K562 (cell line): ENCODE results near the gene HLA-DOA. TPM values are rescaled to one million over a fixed set of nuclear protein-coding genes. Genes with fewer than 3 reads are reported as not detected.

ENCODE experiments used
- ARNT ChIP-seq, 2 experiments: fragments of 450-650 bp; IDR thresholded peaks; 2 replicates each; pipeline ENCODE4 v1.6.1; 2016; ENCODE audit warnings: mild to moderate bottlenecking in 1 of 2
- BHLHE40 ChIP-seq: IDR thresholded peaks from 2 replicates; pipeline ENCODE4 v1.6.1; 2011; ENCODE audit warnings: low read length, improper control_type of control experiment
- CC2D1A ChIP-seq: fragments of 450-650 bp; IDR thresholded peaks from 2 replicates; pipeline ENCODE4 v1.6.1; 2017; ENCODE audit warnings: mild to moderate bottlenecking
- GABPA ChIP-seq: fragments of 200-800 bp; sonication (Bioruptor generic); conservative IDR thresholded peaks from 2 replicates; pipeline ENCODE4 v1.6.1; 2016; ENCODE audit warnings: low read depth, missing genetic modification characterization, missing compliant biosample characterization
- HIVEP1 ChIP-seq: fragments of 250-450 bp; sonication (Bioruptor Pico); IDR thresholded peaks from 2 replicates; pipeline ENCODE4 v1.4.0; 2020; ENCODE audit warnings: mild to moderate bottlenecking
- KAT7 ChIP-seq: sonication (generic); formaldehyde crosslinking; IDR thresholded peaks from 2 replicates; pipeline ENCODE4 v1.8.0; 2022; ENCODE audit warnings: missing genetic modification reagents, mild to moderate bottlenecking, borderline replicate concordance
- KLF10 ChIP-seq: fragments of 250-450 bp; sonication (Bioruptor Pico); IDR thresholded peaks from 2 replicates; pipeline ENCODE4 v1.6.1; 2021; ENCODE audit warnings: matching md5 sums
- KLF6 ChIP-seq: fragments of 250-450 bp; sonication (Bioruptor Pico); IDR thresholded peaks from 2 replicates; pipeline ENCODE4 v1.4.0; 2020; ENCODE audit warnings: mild to moderate bottlenecking, moderate library complexity, borderline replicate concordance
- MTA3 ChIP-seq: fragments of 450-650 bp; formaldehyde crosslinking; IDR thresholded peaks from 2 replicates; pipeline ENCODE4 v1.6.1; 2017; ENCODE audit warnings: mild to moderate bottlenecking, borderline replicate concordance
- MYBL2 ChIP-seq, 2 experiments: fragments of 450-650 bp in 1 of 2; sonication (generic) in 1 of 2; formaldehyde crosslinking in 1 of 2; IDR thresholded peaks; 2 replicates each; pipeline versions ENCODE4 v1.6.1 to v1.8.1; 2017 to 2022; ENCODE audit warnings: borderline replicate concordance in 1 of 2, inconsistent platforms in 1 of 2, low read depth in 1 of 2, mild to moderate bottlenecking in 1 of 2, missing genetic modification reagents in 1 of 2, moderate library complexity in 1 of 2
- POLR3G ChIP-seq: IDR thresholded peaks from 2 replicates; pipeline ENCODE4 v1.6.1; 2011; ENCODE audit not compliant: insufficient read length, insufficient replicate concordance; ENCODE audit errors: extremely low read depth
- PYGO2 ChIP-seq: fragments of 450-650 bp; IDR thresholded peaks from 2 replicates; pipeline ENCODE4 v1.6.1; 2016; ENCODE audit warnings: mild to moderate bottlenecking, missing genetic modification characterization, moderate library complexity, missing compliant biosample characterization
- RBBP5 ChIP-seq: fragments of 200-600 bp; sonication (generic); IDR thresholded peaks from 2 replicates; pipeline ENCODE4 v1.6.1; 2012; ENCODE audit warnings: borderline replicate concordance, mild to moderate bottlenecking, low read length, control low read depth, inconsistent platforms; ENCODE audit not compliant: insufficient read depth, poor library complexity, severe bottlenecking
- ZNF224 ChIP-seq: sonication (generic); formaldehyde crosslinking; IDR thresholded peaks from 2 replicates; pipeline ENCODE4 v1.8.0; 2022; ENCODE audit warnings: mild to moderate bottlenecking, missing genetic modification reagents
- ZNF274 ChIP-seq: IDR thresholded peaks from 2 replicates; pipeline ENCODE4 v1.6.1; 2011; ENCODE audit warnings: low read depth, mild to moderate bottlenecking, low read length, moderate library complexity, borderline replicate concordance
- ZNF431 ChIP-seq: sonication (generic); formaldehyde crosslinking; IDR thresholded peaks from 2 replicates; pipeline ENCODE4 v1.8.0; 2022; ENCODE audit warnings: mild to moderate bottlenecking, missing genetic modification reagents
- ZNF75A ChIP-seq: fragments of 450-650 bp; formaldehyde crosslinking; IDR thresholded peaks from 2 replicates; pipeline ENCODE4 v1.4.0; 2020; ENCODE audit warnings: mild to moderate bottlenecking
- polyA plus RNA-seq, 8 experiments: library from polyadenylated mRNA; depleted of rRNA in 4 of 8; stranded (reverse) in 5 of 8; unstranded in 3 of 8; fragments of >200 nt; fragmentation: Nextera tagmentation in 2 of 8; fragmentation: Illumina TruSeq in 1 of 8; extraction: Ambion mirVana in 2 of 8; extraction: Trizol in 1 of 8; gene quantifications; 2 replicates each; pipeline versions ENCODE4 v1.2.1 to v1.2.3, GENCODE V29; 2011 to 2014; ENCODE audit warnings: inconsistent platforms in 1 of 8, missing spikeins in 1 of 8
- total RNA-seq, 7 experiments: library from RNA; depleted of rRNA in 6 of 7; stranded (reverse); fragments of >200 nt in 6 of 7; fragmentation: Illumina TruSeq in 2 of 7; extraction: Trizol in 2 of 7; gene quantifications; 2 replicates each; pipeline versions ENCODE4 v1.2.1 to v1.2.3, GENCODE V29; 2011 to 2021; ENCODE audit warnings: low replicate concordance in 1 of 7
- TF ChIP-seq, protein P1 (sequence below): fragments of 250-450 bp; sonication (Bioruptor Pico); IDR thresholded peaks from 2 replicates; pipeline ENCODE4 v1.5.0; 2021; ENCODE audit warnings: mild to moderate bottlenecking, borderline replicate concordance
- TF ChIP-seq, protein P2 (sequence below): sonication (generic); formaldehyde crosslinking; IDR thresholded peaks from 2 replicates; pipeline ENCODE4 v1.8.1; 2023; ENCODE audit warnings: mild to moderate bottlenecking, missing genetic modification reagents
- TF ChIP-seq, protein P3 (sequence below): fragments of 450-650 bp; formaldehyde crosslinking; conservative IDR thresholded peaks from 2 replicates; pipeline ENCODE4 v1.4.0; 2022; ENCODE audit warnings: mild to moderate bottlenecking, missing genetic modification characterization
- TF ChIP-seq, protein P4 (sequence below): fragments of 250-450 bp; sonication (Bioruptor Pico); IDR thresholded peaks from 2 replicates; pipeline ENCODE4 v1.9.0; 2021; ENCODE audit warnings: mild to moderate bottlenecking

Gene HLA-DOA
- total and polyA plus RNA-seq, 9 of the 15 experiments (the other 6 are each of a cell fraction or from before 2014, with no cell fraction given) = 0.07 TPM; not detected in 8

DNA sequence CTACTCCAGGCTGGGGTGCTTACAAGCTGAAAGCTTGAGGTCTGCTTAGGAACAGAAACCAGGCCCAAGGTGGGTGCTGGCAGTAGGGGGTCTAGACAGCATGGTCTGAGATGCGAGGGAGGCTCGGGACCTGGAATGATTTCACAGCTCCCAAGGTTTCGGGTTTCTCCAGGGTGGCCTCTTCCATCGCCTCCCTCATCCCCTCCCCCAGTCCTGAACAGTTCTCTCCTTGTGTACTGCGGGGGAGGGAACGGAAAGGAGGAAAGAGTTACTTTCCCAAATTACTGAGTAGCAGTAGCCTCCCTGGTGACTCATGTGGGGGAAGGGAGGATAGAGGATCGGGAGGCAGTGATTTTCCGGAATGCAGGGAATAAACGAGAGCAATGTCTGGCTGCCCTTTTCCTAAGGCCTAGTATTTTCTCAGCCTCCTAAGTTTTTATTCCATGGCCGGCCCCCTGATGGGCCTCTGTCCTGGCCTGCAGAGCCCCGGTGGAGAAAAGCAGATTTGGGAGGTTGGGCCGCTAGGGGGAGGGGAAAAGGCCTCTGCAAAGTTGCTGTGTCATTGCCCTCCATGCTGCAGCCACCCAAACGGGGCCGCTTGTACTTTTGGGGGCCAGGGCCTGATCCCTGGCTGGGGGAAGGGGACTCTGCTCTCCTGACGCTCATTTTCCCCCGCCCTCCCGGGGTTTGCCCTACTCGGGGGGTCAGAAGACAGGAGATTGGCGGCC lies 39.5 kb downstream of the HLA-DOA start (continued):
- TF ChIP-seq ZNF274 (no peak), ZNF431 (peak; percentile 9; the same call in 1 of the 2 replicates), PYGO2 (tag) (no peak; the same call in 1 of the 2 replicates), KLF10 (CRISPR knock-in tag) (no peak), POLR3G (no peak), ZNF75A (CRISPR knock-in tag) (no peak), CC2D1A (0 out of 2 replicates have a peak, but pooled peaks have one; percentile 11), HIVEP1 (CRISPR knock-in tag) (peak; percentile 4; the same call in 1 of the 2 replicates), ZNF224 (CRISPR knock-in tag) (0 out of 2 replicates have a peak, but pooled peaks have one; percentile 74), GABPA (tag) (no peak), KAT7 (CRISPR knock-in tag) (no peak; the same call in 1 of the 2 replicates), RBBP5 (peak; percentile 50), ARNT (IDR thresholded peaks at IDR 0.05) (peak in 1 of 2 experiments; percentile 50; a peak in 2 of 4 replicates), MTA3 (no peak; the same call in 1 of the 2 replicates), BHLHE40 (0 out of 2 replicates have a peak, but pooled peaks have one; percentile 39), KLF6 (CRISPR knock-in tag) (peak; percentile 33; the same call in 1 of the 2 replicates), MYBL2 (IDR thresholded peaks at IDR 0.05; ENCODE audit: low read depth) (no peak; the same call in 1 of the 2 replicates), MYBL2 (CRISPR knock-in tag; IDR thresholded peaks at IDR 0.05; ENCODE audit: borderline replicate concordance) (no peak)
- TF ChIP-seq, protein P1, sequence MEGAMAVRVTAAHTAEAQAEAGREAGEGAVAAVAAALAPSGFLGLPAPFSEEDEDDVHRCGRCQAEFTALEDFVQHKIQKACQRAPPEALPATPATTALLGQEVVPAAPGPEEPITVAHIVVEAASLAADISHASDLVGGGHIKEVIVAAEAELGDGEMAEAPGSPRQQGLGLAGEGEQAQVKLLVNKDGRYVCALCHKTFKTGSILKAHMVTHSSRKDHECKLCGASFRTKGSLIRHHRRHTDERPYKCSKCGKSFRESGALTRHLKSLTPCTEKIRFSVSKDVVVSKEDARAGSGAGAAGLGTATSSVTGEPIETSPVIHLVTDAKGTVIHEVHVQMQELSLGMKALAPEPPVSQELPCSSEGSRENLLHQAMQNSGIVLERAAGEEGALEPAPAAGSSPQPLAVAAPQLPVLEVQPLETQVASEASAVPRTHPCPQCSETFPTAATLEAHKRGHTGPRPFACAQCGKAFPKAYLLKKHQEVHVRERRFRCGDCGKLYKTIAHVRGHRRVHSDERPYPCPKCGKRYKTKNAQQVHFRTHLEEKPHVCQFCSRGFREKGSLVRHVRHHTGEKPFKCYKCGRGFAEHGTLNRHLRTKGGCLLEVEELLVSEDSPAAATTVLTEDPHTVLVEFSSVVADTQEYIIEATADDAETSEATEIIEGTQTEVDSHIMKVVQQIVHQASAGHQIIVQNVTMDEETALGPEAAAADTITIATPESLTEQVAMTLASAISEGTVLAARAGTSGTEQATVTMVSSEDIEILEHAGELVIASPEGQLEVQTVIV = no peak
- TF ChIP-seq, protein P2, sequence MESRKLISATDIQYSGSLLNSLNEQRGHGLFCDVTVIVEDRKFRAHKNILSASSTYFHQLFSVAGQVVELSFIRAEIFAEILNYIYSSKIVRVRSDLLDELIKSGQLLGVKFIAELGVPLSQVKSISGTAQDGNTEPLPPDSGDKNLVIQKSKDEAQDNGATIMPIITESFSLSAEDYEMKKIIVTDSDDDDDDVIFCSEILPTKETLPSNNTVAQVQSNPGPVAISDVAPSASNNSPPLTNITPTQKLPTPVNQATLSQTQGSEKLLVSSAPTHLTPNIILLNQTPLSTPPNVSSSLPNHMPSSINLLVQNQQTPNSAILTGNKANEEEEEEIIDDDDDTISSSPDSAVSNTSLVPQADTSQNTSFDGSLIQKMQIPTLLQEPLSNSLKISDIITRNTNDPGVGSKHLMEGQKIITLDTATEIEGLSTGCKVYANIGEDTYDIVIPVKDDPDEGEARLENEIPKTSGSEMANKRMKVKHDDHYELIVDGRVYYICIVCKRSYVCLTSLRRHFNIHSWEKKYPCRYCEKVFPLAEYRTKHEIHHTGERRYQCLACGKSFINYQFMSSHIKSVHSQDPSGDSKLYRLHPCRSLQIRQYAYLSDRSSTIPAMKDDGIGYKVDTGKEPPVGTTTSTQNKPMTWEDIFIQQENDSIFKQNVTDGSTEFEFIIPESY (CRISPR knock-in tag) = no peak
- TF ChIP-seq, protein P3, sequence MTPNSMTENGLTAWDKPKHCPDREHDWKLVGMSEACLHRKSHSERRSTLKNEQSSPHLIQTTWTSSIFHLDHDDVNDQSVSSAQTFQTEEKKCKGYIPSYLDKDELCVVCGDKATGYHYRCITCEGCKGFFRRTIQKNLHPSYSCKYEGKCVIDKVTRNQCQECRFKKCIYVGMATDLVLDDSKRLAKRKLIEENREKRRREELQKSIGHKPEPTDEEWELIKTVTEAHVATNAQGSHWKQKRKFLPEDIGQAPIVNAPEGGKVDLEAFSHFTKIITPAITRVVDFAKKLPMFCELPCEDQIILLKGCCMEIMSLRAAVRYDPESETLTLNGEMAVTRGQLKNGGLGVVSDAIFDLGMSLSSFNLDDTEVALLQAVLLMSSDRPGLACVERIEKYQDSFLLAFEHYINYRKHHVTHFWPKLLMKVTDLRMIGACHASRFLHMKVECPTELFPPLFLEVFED = no peak; the same call in 1 of the 2 replicates
- TF ChIP-seq, protein P4, sequence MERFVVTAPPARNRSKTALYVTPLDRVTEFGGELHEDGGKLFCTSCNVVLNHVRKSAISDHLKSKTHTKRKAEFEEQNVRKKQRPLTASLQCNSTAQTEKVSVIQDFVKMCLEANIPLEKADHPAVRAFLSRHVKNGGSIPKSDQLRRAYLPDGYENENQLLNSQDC = no peak
